T-helper 1 cell treated with Interleukin-12 subunit alpha and Interleukin-12 subunit beta and Interleukin-4 antibody, amounts not matched to agents 30 μg/mL and 1 μg/mL, for 36 hours (primary cell): ENCODE results near the gene SEMA3G.

Source experiments
- H3K27ac Mint-ChIP-seq: one replicate; pipeline ENCODE4 v1.8.0; 2021; ENCODE audit warnings: mild to moderate bottlenecking, mixed read lengths
- H3K27me3 Mint-ChIP-seq: one replicate; pipeline ENCODE4 v1.8.0; 2021; ENCODE audit warnings: low read depth, mixed read lengths
- H3K36me3 Mint-ChIP-seq: one replicate; pipeline ENCODE4 v1.8.0; 2021; ENCODE audit warnings: low read depth, mixed read lengths
- H3K4me1 Mint-ChIP-seq: one replicate; pipeline ENCODE4 v1.8.0; 2021; ENCODE audit warnings: low read depth, mixed read lengths
- H3K4me3 Mint-ChIP-seq: one replicate; pipeline ENCODE4 v1.8.0; 2021; ENCODE audit warnings: mild to moderate bottlenecking, moderate library complexity, mixed read lengths
- H3K9me3 Mint-ChIP-seq: one replicate; pipeline ENCODE4 v1.8.0; 2021; ENCODE audit warnings: mixed read lengths

SEMA3G gene

GRCh38 chr3:52452570-52453221 is 7.8 kb upstream of the SEMA3G start:
- Mint-ChIP-seq H3K4me1 (peaks cover 23% of the 10 kb centered on the region), H3K9me3 (no peaks in the 10 kb centered on the region), H3K36me3 (peaks cover 10% of the 10 kb centered on the region), H3K4me3 (no peak overlapping the region), H3K27ac (no peak overlapping the region), H3K27me3 (no peaks in the 10 kb centered on the region)

- no peak overlapping the region for H3K27ac Mint-ChIP-seq
- no peaks in the 10 kb centered on the region for H3K27me3 Mint-ChIP-seq
- H3K4me3 Mint-ChIP-seq, result no peak overlapping the region
- peaks cover 20% of the 10 kb centered on the region for H3K4me1 Mint-ChIP-seq
- H3K9me3 Mint-ChIP-seq, result no peaks in the 10 kb centered on the region
- peaks cover 6% of the 10 kb centered on the region for H3K36me3 Mint-ChIP-seq
Measured at GRCh38 chr3:52452126-52452525, 7.2 kb upstream of the SEMA3G start.

GRCh38 chr3:52451237-52452083 is 6.6 kb upstream of the SEMA3G start:
- no peak overlapping the region for H3K27ac Mint-ChIP-seq
- no peaks in the 10 kb centered on the region for H3K9me3 Mint-ChIP-seq
- no peak overlapping the region for H3K4me3 Mint-ChIP-seq
- H3K27me3 Mint-ChIP-seq, result no peaks in the 10 kb centered on the region
- peaks cover 4% of the 10 kb centered on the region for H3K36me3 Mint-ChIP-seq
- H3K4me1 Mint-ChIP-seq, result peaks cover 16% of the 10 kb centered on the region

GRCh38 chr3:52450489-52451236 is 5.8 kb upstream of the SEMA3G start:
- Mint-ChIP-seq H3K4me3 (no peak overlapping the region), H3K27ac (no peak overlapping the region), H3K27me3 (no peaks in the 10 kb centered on the region), H3K36me3 (no peaks in the 10 kb centered on the region), H3K9me3 (no peaks in the 10 kb centered on the region), H3K4me1 (peaks cover 11% of the 10 kb centered on the region)

GRCh38 chr3:52447512-52448355 is 2.8 kb upstream of the SEMA3G start:
- Mint-ChIP-seq H3K27ac (no peak overlapping the region), H3K4me3 (no peak overlapping the region), H3K4me1 (peaks cover 6% of the 10 kb centered on the region)

GRCh38 chr3:52446631-52447511 is 2.0 kb upstream of the SEMA3G start:
- H3K9me3 Mint-ChIP-seq, result no peaks in the 10 kb centered on the region
- peak overlapping the region; percentile 28 for H3K27ac Mint-ChIP-seq
- no peak overlapping the region for H3K4me3 Mint-ChIP-seq
- H3K27me3 Mint-ChIP-seq, result no peaks in the 10 kb centered on the region
- H3K36me3 Mint-ChIP-seq, result no peaks in the 10 kb centered on the region
- peaks cover 6% of the 10 kb centered on the region for H3K4me1 Mint-ChIP-seq

More at GRCh38 chr3:52447512-52448355, 2.8 kb upstream of the SEMA3G start:
- Mint-ChIP-seq H3K9me3 (no peaks in the 10 kb centered on the region), H3K27me3 (no peaks in the 10 kb centered on the region), H3K36me3 (no peaks in the 10 kb centered on the region)

- H3K9me3 Mint-ChIP-seq, result no peaks in the 10 kb centered on the region
- peaks cover 6% of the 10 kb centered on the region for H3K4me1 Mint-ChIP-seq
- no peak overlapping the region for H3K27ac Mint-ChIP-seq
- no peaks in the 10 kb centered on the region for H3K27me3 Mint-ChIP-seq
- no peak overlapping the region for H3K4me3 Mint-ChIP-seq
- no peaks in the 10 kb centered on the region for H3K36me3 Mint-ChIP-seq
Measured at GRCh38 chr3:52446042-52446441, 1.1 kb upstream of the SEMA3G start.

GRCh38 chr3:52443791-52444687 is 864 bp downstream of the SEMA3G start:
- Mint-ChIP-seq H3K36me3 (no peaks in the 10 kb centered on the region), H3K4me1 (peaks cover 6% of the 10 kb centered on the region), H3K27ac (no peak overlapping the region), H3K4me3 (no peak overlapping the region), H3K9me3 (no peaks in the 10 kb centered on the region), H3K27me3 (no peaks in the 10 kb centered on the region)

- Mint-ChIP-seq H3K4me3 (no peak overlapping the region), H3K27me3 (no peaks in the 10 kb centered on the region), H3K4me1 (peaks cover 6% of the 10 kb centered on the region), H3K9me3 (no peaks in the 10 kb centered on the region), H3K36me3 (no peaks in the 10 kb centered on the region), H3K27ac (no peak overlapping the region)
Measured at GRCh38 chr3:52443268-52443610, 1.7 kb downstream of the SEMA3G start.

GRCh38 chr3:52442409-52443267 is 2.3 kb downstream of the SEMA3G start:
- H3K9me3 Mint-ChIP-seq, result no peaks in the 10 kb centered on the region
- H3K27me3 Mint-ChIP-seq, result no peaks in the 10 kb centered on the region
- H3K27ac Mint-ChIP-seq, result no peak overlapping the region
- H3K4me1 Mint-ChIP-seq, result peaks cover 6% of the 10 kb centered on the region
- no peaks in the 10 kb centered on the region for H3K36me3 Mint-ChIP-seq
- H3K4me3 Mint-ChIP-seq, result no peak overlapping the region

GRCh38 chr3:52441772-52442332 is 3.1 kb downstream of the SEMA3G start:
- H3K27me3 Mint-ChIP-seq, result no peaks in the 10 kb centered on the region

More at GRCh38 chr3:52441772-52442332, 3.1 kb downstream of the SEMA3G start:
- no peaks in the 10 kb centered on the region for H3K9me3 Mint-ChIP-seq
- peaks cover 2% of the 10 kb centered on the region for H3K4me1 Mint-ChIP-seq
- no peak overlapping the region for H3K27ac Mint-ChIP-seq
- no peaks in the 10 kb centered on the region for H3K36me3 Mint-ChIP-seq
- no peak overlapping the region for H3K4me3 Mint-ChIP-seq
